ENCODE measurements around the gene C1orf94.

DNA sequence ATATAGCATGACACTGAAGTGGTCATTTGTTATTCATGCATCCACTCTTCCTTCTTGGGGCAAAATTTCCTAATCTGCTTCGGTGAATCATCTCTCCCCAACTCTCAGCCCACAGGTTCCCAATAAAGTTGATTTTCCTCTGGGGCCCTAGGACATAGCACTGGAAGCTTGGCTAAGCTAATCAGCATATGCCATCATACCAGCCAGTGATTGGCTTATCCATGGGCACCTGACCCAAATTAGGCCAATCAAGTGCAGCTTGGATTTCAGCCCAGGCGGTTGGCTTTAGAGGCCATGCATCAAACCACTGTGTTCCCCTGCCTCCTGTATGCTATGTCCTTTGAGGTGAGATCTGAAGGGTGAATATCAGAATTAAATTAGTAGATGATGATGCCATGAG, 58.9 kb downstream of the C1orf94 start:
- no peak for TF ChIP-seq POLR2A (IDR thresholded peaks at IDR 0.05)
- no peak for TF ChIP-seq CTCF (IDR thresholded peaks at IDR 0.05)
